Activated CD4-positive, alpha-beta T cell treated with anti-CD3 and anti-CD28 coated beads, Interleukin-2, Interleukin-4, amounts not matched to agents 100 ng/mL and 50 ng/mL, durations not matched to agents 16 hours and 8 hours (primary cell): ENCODE data around the gene AKR1C1.
"Not testable (repeated sequence)": the region's sequence is repeated elsewhere in the genome, so short reads cannot be mapped to it uniquely, and the experiment has no call there.

Source experiments
- DNase-seq: peaks from one replicate; pipeline ENCODE4 v3.0.0-alpha.2; 2020; ENCODE audit warnings: low spot score

The AKR1C1 gene

DNA sequence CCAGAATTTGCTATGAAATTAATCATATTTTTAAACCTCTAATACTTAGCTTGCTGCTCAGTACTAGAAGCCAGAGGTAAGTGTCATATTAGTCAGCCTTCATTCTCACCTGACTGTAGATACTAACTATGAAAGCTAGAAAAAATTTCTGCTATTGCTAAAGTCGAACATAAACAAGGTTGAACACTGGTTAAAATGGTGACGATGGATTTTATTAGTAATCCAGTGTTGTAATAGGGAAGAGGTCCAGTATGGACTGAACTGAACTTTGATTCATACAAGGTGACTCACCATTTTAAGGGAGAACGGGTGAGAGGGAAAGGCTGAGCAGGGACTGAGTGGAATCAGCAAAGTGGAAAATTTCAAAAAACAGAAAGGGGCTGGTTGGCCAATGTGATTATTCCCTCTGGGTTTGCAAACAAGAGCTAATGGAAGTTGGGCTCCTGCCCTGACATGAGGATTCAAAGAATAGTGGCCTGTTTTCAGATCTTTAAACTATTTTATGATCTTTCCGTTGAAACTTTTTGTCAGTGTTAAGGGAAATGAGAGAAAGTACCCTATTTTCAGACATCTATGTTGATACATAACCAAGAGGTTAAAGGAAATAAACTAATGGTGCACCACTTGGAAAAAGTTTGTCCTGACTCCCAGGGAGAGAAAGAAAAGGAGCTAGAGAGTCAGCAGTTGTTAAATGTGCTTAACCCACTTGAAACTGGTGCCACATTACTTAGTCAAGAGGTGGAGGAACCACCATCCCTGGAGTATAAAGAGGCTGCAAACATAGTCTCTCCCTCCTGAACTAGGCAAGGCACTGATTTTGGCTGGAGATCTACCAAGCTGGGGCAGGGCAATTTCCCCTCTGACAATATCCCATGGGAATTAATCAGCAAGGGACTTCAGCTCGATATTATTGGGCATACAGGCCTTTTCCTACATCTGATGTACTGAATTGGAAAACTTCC lies 15.3 kb upstream of the AKR1C1 start:
- no peak for DNase-seq

DNA sequence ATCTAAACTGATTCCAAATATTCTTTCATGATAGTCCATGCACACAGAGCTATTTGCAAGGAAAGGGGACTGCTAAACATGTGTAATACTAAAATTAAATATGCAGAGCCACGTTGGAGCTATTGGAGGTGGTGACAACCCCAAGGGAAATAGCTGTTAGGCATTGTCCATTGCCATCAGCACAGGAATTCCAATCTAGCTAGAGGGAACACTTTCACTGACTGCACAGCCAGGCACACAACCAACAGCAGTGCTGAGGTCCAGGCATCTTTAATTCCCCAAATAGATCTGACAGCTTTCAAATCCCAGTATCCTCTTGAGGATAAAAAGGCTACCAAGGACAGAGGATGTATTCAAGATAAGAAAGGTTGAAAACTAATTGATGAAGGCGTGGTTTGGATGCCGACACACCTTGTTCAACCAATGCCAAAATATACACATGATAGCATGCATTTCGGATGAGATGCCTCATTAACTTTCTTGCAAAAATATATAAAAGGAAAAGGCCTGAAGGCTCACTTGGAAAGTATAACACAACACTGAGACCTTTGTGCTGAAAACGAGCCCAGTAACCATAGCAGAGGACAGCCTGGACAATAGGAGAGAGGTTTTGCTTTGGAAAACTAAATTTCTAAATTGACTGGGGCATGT lies 11.6 kb upstream of the AKR1C1 start:
- DNase-seq: not testable (repeated sequence)

DNA sequence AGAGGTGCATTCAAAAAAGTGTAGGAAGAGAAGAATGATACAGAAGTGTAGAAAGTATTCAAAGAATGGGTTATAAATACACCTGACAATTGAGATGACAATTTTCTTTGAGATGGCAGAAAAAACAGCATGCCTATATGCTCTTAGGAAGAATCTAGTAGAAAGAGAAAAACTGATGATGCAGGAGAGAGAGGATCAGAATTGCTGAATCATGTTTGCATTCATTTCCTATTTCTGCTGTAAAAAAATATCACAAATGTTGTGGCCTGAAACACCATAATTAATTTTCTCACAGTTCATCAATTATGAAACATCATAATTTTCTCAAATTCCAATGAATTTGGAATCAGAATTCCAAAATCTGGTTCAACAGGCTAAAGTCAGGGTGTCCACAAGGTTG lies 9.8 kb upstream of the AKR1C1 start:
- DNase-seq: no peak

DNA sequence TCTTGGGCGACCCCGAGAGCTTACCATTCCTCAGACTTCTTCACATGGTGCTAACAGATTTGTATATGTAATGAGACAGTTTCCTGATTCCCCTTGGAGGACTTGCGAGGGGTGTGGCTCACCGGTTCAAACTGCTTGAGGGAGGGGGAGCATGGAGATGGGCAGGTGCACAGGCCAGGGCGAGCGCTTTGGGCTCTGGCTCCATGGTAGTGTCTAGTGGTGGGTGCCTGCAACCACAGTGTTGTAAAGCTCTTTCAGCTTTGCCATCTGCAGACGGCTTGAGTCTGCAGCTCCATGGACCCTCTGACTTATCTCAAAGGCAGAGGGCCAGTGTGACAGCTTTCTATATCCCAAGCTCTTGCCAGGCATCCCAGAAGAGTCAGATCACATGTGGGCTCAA lies 7.1 kb upstream of the AKR1C1 start:
- not testable (repeated sequence) for DNase-seq

DNA sequence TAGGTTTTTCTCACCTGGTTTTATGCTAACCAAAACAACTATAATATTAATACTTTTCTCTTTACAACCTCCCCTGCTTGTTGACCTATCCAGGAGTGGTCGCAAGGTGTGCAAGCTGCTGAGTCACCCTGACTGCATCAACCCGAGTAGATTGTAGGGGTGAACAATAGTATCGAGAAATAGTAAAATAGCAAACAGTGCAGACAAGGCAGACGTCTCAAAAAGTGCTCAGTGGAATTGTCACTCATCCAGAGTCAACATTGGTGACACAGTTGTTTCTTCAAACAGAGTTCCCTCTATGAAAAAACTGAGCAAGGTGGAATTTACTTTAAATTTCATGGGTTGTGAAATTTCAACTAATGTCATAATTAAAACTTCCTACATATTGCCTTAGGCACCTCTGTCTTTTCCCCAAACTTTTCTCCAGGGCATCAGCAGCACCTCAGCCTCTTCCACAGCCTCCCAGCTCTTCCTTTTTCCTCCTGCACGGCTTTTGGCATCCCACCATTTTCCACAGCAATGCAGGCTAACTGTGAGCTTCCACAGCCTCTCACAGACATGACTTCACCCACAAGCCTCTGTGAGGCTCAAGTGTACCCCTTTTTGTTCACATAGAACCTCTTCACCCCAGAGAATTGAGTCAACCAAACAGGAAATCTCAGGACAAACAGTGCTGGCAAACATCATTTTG lies 6.1 kb upstream of the AKR1C1 start:
- DNase-seq: not testable (repeated sequence)

DNA sequence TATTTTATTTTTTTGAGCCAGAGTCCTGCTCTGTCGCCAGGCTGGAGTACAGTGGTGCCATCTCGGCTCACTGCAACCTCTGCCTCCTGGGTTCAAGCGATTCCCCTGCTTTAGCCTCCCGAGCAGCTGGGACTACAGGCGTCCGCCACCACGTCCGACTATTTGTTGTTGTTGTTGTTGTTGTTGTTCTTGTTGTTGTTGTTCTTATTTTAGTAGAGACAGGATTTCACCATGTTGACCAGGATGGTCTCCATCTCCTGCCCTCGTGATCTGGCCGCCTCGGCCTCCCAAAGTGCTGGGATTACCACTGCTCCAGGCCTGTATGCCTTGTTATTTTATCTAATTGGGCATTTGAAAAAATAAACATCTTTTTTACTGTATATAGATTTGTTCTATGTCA lies 1.7 kb upstream of the AKR1C1 start:
- DNase-seq: not testable (repeated sequence)

DNA sequence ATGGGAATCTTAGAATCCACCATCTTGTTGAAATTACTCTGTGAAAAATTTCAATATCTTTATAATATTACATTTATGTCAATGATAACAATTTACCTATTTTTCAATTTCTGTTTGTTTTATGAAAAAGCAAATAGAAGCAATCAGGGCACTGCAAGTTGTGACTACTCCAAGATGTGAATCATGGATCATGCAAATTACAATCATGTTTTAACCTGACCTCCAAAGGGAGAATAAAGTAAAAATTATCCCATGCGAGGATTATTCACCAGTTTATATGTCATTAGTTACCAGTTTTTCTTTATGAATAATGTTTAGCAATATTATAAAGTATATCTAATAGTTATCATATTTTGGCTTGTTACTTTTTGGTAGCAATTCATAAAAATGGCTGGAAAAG lies 907 bp upstream of the AKR1C1 start:
- not testable (repeated sequence) for DNase-seq

DNA sequence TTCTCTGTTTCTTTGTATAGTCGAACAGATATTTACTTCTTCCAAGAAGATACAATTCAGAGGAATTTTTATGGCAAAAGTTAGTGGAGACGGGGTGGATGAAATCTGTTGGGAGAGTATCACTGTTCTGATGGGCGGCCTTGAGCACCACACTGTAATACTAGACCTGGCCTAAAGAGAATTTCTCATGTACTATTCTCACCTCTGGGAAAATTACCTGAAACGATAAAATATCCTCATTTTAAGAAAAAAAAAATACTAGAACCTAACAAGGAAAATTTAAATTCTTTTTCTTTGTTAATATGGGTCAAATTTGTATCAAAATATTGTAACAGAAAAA lies 570 bp downstream of the AKR1C1 start:
- DNase-seq: not testable (repeated sequence)

DNA sequence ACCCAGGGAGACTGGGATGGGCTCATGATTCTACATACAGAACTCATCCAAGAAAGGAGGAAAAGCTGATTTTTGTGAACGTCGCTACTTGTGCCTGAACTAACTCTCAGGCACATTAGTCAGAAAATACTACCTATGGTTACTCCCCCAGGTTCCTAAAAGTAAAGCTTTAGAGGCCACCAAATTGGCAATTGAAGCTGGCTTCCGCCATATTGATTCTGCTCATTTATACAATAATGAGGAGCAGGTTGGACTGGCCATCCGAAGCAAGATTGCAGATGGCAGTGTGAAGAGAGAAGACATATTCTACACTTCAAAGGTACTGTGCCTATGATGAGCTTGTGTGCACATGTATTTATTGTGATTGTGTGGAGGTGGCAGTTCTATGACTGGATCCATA lies 2.5 kb downstream of the AKR1C1 start:
- DNase-seq: not testable (repeated sequence)

DNA sequence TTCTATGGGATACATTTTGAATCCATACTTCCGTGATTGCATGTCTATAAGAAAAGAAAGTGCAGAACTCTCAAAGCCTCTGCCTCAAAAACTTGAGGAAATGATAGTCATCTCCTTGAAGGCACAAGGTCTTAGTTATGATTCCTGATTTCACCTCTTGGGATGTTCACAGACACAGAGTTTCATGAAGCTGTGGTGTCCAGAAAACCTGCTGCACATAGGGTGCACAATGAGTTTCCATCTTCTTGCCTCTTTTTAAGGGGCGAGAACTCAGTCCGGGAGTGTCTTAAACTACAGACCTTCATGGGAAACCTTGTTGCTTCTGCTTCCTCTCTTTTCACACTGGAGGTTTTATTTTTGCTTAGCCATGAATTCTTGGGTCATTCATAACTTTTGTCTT lies 4.0 kb downstream of the AKR1C1 start:
- not testable (repeated sequence) for DNase-seq

DNA sequence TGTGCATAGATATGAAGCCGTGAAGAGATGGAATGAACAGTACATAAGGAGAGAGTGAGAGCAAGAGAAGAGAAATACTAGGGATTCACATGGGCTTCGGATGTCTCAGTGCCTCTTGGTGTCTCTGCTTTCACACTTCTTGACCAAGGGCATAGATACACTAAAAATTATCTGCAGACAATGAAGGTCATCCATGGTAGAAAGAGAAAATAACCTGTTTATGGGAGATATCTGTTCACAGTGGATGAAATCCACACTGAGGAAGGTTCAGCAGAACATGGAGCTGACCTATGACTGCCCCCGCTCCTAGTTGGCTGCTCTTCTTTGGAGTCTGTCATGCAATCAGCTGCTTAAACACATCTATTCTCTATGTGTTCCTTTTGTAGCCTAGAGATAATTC lies 6.1 kb downstream of the AKR1C1 start:
- not testable (repeated sequence) for DNase-seq

DNA sequence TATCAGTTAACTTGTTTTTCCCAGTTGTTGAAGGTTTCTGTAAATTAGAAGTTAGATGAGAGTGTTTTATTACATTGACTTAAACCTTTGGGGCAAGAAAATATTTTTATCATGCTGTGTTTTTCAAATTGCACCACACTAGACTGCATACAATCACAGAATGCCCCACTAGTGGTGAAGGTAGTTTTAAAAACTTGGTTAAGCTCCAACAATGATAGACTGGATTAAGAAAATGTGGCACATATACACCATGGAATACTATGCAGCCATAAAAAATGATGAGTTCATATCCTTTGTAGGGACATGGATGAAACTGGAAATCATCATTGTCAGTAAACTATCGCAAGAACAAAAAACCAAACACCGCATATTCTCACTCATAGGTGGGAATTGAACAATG lies 7.1 kb downstream of the AKR1C1 start:
- not testable (repeated sequence) for DNase-seq

DNA sequence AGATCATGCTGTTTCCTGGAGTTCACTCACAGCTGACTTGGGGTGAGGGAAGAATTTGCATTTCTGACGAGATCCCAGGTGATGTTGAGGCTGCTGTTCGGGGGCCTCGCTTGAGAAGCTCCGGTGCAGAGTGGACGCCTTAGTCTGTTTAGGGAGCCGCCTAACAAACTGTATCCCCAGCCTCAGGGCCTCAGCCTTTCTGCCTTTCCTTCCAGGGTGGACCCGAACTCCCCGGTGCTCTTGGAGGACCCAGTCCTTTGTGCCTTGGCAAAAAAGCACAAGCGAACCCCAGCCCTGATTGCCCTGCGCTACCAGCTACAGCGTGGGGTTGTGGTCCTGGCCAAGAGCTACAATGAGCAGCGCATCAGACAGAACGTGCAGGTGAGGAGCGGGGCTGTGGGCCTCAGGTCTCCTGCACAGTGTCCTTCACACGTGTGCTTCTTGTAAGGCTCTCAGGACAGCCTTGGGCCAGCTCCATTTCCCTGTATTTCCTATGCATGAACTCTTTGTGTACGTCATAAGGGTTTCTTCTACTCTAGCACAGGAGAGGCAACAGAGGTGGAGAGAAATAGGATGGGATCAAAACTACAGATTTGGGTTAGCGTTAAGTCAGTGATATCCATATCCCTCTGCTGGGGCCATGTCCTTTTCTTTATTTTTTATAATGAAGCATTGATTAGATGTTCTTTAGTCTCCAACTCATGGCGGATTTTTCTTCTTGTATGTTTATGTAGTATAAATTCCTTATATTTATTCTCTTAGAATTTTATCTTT lies 9.3 kb downstream of the AKR1C1 start:
- not testable (repeated sequence) for DNase-seq

DNA sequence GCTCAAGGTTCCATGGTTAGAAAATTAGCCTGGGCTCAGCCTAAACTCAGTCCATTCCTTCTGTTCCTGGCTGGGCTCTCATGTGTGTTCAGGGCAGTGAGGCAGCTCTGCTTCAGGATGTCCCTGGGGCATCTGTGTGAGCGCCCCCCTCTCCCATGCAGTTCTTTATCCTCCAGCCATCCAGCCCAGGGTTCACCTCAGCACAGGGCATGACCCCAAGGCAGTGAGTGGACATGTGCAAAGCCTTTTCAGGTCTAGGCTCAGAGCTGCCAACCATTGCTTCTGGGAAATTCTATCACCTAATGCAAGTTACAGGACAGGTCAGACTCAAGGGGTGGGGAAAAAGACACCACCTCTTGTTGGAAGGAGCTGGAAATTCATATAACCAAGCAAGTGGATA lies 10.1 kb downstream of the AKR1C1 start:
- not testable (repeated sequence) for DNase-seq

DNA sequence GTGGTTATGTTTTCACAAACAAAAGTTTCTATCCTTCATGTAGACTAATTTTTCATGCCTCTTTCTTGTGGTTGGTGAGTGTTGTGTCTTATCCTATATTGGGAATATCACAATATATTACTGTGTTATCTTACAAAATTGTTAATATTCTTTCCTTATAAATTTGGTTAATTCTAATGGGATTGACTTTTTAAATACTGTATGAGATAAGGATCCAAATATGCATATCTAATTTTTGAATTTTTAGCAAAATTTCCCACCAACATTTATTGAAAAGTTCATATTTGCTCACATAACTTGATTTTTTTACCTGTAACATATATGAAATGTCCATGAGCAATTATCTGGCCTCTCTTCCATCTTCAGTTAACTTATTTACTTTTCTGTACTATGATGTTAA lies 11.2 kb downstream of the AKR1C1 start:
- DNase-seq: not testable (repeated sequence)

DNA sequence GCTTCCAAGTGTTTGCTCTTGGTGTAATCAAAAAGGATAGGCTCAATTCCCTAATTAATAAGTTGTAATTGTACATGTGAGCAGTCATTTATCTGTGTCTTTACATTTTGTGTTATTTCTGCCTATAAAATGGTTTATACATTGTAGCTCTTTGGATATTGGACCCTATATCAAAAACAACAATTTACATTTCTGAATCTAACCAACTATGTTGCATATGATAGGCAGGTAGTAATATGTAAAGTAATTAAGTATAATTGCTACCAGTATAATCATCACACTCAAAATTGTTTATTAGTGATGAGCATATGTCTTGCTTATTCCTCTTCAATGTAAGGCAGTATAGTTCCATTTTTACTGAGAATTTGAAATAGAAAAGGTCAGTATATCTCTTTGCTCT lies 13.8 kb downstream of the AKR1C1 start:
- no peak for DNase-seq

DNA sequence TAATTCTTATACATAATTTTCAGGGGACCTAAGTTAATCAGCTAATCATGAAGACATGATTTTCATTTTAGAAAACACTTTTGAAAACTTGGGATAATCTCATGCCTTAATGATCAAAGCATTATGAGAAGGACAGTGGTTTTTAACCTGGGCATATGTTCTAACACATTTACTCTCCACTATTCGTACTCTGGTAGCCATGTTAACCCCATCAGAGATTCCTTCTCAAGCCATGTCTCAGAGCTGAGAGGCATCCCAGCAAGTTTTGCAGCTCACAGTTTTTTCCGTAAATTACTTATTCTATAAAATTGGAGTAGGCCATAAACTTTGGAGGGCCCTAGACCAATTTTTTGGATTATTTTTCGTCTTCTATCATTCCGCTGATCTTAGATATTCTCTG lies 15.7 kb downstream of the AKR1C1 start:
- no peak for DNase-seq

DNA sequence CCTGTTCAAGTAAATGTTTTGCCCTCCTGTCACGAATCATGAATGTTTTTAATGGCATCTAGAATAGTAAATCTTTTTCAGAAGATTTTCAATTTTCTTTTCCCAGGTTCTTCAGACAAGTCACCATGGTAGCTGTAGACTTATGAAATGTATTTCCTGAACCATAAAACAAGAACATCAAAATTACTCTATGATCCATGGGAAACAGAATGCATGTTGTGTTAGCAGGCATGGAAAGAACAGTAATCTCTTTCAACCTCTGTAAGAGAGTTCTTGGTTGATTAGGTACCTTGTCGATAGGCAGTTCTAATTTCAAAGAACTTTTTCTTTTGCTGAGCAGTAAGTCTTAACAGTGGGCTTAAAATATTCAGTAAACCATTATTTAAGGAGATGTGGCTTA lies 17.6 kb downstream of the AKR1C1 start:
- no peak for DNase-seq

DNA sequence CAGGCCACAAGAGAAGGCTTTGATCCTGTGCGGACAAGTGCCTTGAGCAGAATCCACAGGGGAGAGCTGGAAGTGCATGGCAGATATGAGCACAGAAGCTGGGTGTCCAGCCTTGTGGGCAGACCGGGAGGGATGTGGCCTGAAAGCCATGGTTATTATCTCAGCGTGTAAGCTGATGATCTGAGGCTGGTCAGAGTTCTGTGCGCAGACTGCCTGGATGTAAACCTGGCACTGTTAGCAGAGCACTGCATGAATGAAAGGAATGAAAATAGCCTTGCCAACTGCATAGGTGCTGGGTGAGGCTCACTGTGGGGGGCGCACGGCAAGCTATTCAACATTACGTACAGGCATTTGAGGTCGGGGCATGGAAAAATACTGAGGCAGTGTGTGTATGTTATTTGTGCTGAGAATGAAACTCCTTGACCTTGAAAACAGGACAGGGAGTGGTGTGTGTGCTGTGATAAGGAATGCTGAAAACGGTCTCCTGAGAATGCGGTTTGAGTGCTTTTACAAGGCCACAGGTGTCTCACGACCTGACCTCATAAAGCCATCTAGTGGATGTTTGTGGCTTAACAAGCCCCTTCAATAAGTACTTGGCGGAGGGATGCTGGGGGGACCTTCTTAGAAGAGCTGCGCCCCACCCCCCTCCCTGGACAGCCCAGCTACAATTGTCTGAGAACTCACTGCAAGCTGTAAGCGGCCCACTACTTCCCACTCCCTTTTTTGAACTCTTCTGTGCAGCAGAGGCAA lies 18.7 kb downstream of the AKR1C1 start:
- peak; percentile 2 for DNase-seq

DNA sequence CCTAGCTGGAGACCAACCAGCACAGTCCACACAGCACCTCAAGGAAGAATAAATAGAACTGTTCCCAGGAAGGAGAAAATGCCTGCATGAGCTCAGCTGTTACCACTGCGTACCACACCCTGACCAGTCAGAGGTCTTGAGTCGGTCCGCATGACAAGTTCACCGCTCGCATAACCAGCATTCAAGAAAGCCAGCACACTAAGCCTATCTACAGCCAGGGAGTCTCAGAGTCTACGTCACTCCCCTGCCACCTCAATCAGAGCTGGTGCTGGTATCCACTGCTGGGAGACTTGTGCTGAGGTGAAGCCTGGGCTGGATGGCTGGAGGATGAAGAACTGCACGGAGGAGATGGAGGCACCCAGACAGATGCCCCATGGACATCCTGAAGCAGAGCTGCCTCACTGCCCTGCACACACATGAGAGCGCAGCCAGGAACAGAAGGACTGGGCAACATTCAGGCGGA lies 19.6 kb downstream of the AKR1C1 start:
- DNase-seq: no peak

DNA sequence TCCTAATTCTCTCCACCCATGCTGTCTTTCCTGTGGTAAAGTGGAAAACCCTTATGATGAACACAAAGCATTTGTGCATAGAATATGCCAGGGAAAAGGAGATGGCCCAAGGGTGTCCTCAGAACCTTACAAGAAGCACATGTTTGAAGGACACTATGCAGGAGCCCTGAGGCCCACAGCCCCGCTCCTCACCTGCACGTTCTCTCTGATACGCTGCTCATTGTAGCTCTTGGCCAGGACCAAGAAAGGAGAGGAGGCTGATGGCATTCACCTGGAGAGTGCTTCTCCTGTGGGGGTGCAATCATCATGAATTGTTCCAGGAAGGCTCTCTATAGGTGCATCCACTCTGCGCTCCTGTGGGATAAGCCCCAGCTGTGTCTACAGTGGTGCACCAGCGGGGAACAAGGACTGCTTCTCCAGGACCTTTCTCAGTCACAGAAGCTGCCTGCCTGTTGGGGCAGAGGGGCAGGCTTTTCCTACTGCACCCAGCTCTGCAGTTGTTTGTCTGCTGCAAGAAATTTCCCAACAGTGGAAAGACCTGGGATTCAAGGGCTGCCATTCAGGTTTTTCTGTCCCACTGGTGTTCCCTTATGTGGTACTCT lies 20.5 kb downstream of the AKR1C1 start:
- DNase-seq: no peak
